ENCODE results near the gene OR52K1. TPM values are rescaled to one million over a fixed set of nuclear protein-coding genes. Genes with fewer than 3 reads are reported as not detected.

OR52K1 gene
- total RNA-seq, 1 experiment from 2014 or later: not detected

GRCh38 chr11:4539603-4540219, 57.3 kb downstream of the OR52K1 start:
- H3F3A ChIP-seq (ENCODE audit: low read length, unreplicated experiment): no peaks in the 10 kb centered on the region
- DNase-seq (peak; percentile 63), ATAC-seq (peak; percentile 83)
- no peak overlapping the region for H2AFZ ChIP-seq (ENCODE audit: low read length)
- POLR2A ChIA-PET (ENCODE audit: unreplicated experiment): no interaction called here
- H3K4me2 ChIP-seq (ENCODE audit: low read length): no peak overlapping the region
- BruUV-seq (replicated peaks): no TSS peak
- no peaks in the 10 kb centered on the region for H4K20me1 ChIP-seq (ENCODE audit: low read length)
- TF ChIP-seq CTCF (conservative IDR thresholded peaks at IDR 0.05; ENCODE audit: low read depth, low read length) (peak; percentile 84), EZH2 (IDR thresholded peaks at IDR 0.05; ENCODE audit: low read length, unreplicated experiment) (no peak)
- H3K9me3 ChIP-seq (ENCODE audit: low read length): no peaks in the 10 kb centered on the region
- no peaks in the 10 kb centered on the region for H3K27me3 ChIP-seq (ENCODE audit: low read length)
- CTCF ChIA-PET: interaction anchor here (1.0 to 1.2 kb wide), 2 partner anchors 352 to 355 kb away, joined by 3 to 18 read pairs; no protein-coding TSS in a partner anchor
- H3K27ac ChIP-seq (ENCODE audit: low read length): no peak overlapping the region
- peaks cover 6% of the 10 kb centered on the region; the same call in 1 of the 2 replicates for H3K4me1 ChIP-seq (ENCODE audit: insufficient read depth, low read length)
- H3K36me3 ChIP-seq (ENCODE audit: low read depth, low read length): no peaks in the 10 kb centered on the region
- no peak overlapping the region for H3K4me3 ChIP-seq (ENCODE audit: low read length)
- H3K79me2 ChIP-seq (ENCODE audit: low read length): no peaks in the 10 kb centered on the region
- H3K9ac ChIP-seq (ENCODE audit: low read length): no peak overlapping the region
- no peaks in the 10 kb centered on the region for H3K9me2 ChIP-seq (replicated peaks; ENCODE audit: low read length)
- intact Hi-C loops (cut with micrococcal nuclease): loop anchor here (1.0 kb wide), 2 partner anchors 352 to 357 kb away; no protein-coding TSS in a partner anchor

- intact Hi-C loops (cut with micrococcal nuclease): no loop called here
- no TSS peak for BruUV-seq (replicated peaks)
- ATAC-seq: no peak
Observed at GRCh38 chr11:4541071-4541470, 58.6 kb downstream of the OR52K1 start.

More at GRCh38 chr11:4541071-4541470, 58.6 kb downstream of the OR52K1 start:
- Histone ChIP-seq H3K4me3 (ENCODE audit: low read length) (no peak overlapping the region), H3K27ac (ENCODE audit: low read length) (no peak overlapping the region), H3K4me2 (ENCODE audit: low read length) (no peak overlapping the region), H3K79me2 (ENCODE audit: low read length) (no peaks in the 10 kb centered on the region), H2AFZ (ENCODE audit: low read length) (no peak overlapping the region), H3K4me1 (ENCODE audit: insufficient read depth, low read length) (peaks cover 6% of the 10 kb centered on the region; the same call in 1 of the 2 replicates), H3K9me3 (ENCODE audit: low read length) (no peaks in the 10 kb centered on the region), H3K27me3 (ENCODE audit: low read length) (0 out of 2 replicates have a peak, but pooled peaks cover 4% of the 10 kb centered on the region), H4K20me1 (ENCODE audit: low read length) (no peaks in the 10 kb centered on the region), H3K9me2 (replicated peaks; ENCODE audit: low read length) (no peaks in the 10 kb centered on the region), H3K9ac (ENCODE audit: low read length) (no peak overlapping the region), H3F3A (ENCODE audit: low read length, unreplicated experiment) (no peaks in the 10 kb centered on the region), H3K36me3 (ENCODE audit: low read depth, low read length) (no peaks in the 10 kb centered on the region)
- POLR2A ChIA-PET (ENCODE audit: unreplicated experiment): no interaction called here
- TF ChIP-seq EZH2 (IDR thresholded peaks at IDR 0.05; ENCODE audit: low read length, unreplicated experiment): no peak
- no peak for TF ChIP-seq CTCF (conservative IDR thresholded peaks at IDR 0.05; ENCODE audit: low read depth, low read length)
- no peak for TF ChIP-seq EZH2phosphoT487 (IDR thresholded peaks at IDR 0.05; ENCODE audit: borderline replicate concordance, low read length)
- DNase-seq: no peak
- CTCF ChIA-PET: no interaction called here

Other genes with a start within 250 kb of the OR52K1 start
- gene OR52B4, start 114.3 kb upstream of the OR52K1 start, total RNA-seq (2014; rRNA removed): not detected in 2 replicates
- 6.9 and 7.6 TPM in 2 replicates for gene TRIM21, start 88.9 kb upstream of the OR52K1 start, total RNA-seq (2014; rRNA removed)
- gene OR52K2, start 33.4 kb upstream of the OR52K1 start, total RNA-seq (2014; rRNA removed): not detected in 2 replicates
- gene OR52M1, start 62.5 kb downstream of the OR52K1 start, total RNA-seq (2014; rRNA removed): not detected in 2 replicates
- not detected in 2 replicates for gene OR52I2, start 99.1 kb downstream of the OR52K1 start, total RNA-seq (2014; rRNA removed)
- not detected in 2 replicates for gene OR52I1, start 111.4 kb downstream of the OR52K1 start, total RNA-seq (2014; rRNA removed)
- 6.1 and 6.9 TPM in 2 replicates for gene TRIM68, start 125.6 kb downstream of the OR52K1 start, total RNA-seq (2014; rRNA removed)
- not detected in 2 replicates for gene OR51D1, start 154.8 kb downstream of the OR52K1 start, total RNA-seq (2014; rRNA removed)
- gene OR51E1, start 161.3 kb downstream of the OR52K1 start, total RNA-seq (2014; rRNA removed): not detected in 2 replicates
- not detected in 2 replicates for gene OR51E2, start 215.2 kb downstream of the OR52K1 start, total RNA-seq (2014; rRNA removed)
- gene MMP26, start 222.1 kb downstream of the OR52K1 start, total RNA-seq (2014; rRNA removed): not detected in 2 replicates

All from PC-3 (cell line).